ENCODE measurements around the gene PHB1.

PHB1 gene

DNA sequence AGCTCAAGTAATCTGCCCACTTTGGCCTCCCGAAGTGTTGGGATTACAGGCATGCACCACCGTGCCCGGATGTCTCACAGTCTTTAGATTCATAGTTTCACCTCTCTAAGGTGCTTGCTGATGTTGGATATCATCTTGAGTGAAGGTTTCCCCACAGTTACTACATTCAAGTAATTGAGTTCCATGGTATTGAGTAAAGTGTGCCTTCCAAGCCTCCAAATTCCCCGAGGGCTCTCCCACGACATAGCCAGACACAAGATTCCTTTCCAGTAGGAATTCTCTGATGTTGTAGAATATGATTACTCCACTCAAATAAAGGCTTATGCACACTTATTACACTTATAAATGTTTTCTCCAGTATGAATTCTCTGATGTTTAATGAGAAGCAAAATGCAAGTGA lies 36.4 kb downstream of the PHB1 start:
- TF ChIP-seq EP300 (IDR thresholded peaks at IDR 0.05; ENCODE audit: borderline replicate concordance), result no peak
- TF ChIP-seq YY1 (IDR thresholded peaks at IDR 0.05; ENCODE audit: low read depth), result no peak
- no peak for TF ChIP-seq RAD21 (IDR thresholded peaks at IDR 0.05; ENCODE audit: low read depth)
- TF ChIP-seq NFIC (IDR thresholded peaks at IDR 0.05), result no peak
- TF ChIP-seq, protein P1, sequence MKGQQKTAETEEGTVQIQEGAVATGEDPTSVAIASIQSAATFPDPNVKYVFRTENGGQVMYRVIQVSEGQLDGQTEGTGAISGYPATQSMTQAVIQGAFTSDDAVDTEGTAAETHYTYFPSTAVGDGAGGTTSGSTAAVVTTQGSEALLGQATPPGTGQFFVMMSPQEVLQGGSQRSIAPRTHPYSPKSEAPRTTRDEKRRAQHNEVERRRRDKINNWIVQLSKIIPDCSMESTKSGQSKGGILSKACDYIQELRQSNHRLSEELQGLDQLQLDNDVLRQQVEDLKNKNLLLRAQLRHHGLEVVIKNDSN (IDR thresholded peaks at IDR 0.05), result no peak
- TF ChIP-seq, protein P2, sequence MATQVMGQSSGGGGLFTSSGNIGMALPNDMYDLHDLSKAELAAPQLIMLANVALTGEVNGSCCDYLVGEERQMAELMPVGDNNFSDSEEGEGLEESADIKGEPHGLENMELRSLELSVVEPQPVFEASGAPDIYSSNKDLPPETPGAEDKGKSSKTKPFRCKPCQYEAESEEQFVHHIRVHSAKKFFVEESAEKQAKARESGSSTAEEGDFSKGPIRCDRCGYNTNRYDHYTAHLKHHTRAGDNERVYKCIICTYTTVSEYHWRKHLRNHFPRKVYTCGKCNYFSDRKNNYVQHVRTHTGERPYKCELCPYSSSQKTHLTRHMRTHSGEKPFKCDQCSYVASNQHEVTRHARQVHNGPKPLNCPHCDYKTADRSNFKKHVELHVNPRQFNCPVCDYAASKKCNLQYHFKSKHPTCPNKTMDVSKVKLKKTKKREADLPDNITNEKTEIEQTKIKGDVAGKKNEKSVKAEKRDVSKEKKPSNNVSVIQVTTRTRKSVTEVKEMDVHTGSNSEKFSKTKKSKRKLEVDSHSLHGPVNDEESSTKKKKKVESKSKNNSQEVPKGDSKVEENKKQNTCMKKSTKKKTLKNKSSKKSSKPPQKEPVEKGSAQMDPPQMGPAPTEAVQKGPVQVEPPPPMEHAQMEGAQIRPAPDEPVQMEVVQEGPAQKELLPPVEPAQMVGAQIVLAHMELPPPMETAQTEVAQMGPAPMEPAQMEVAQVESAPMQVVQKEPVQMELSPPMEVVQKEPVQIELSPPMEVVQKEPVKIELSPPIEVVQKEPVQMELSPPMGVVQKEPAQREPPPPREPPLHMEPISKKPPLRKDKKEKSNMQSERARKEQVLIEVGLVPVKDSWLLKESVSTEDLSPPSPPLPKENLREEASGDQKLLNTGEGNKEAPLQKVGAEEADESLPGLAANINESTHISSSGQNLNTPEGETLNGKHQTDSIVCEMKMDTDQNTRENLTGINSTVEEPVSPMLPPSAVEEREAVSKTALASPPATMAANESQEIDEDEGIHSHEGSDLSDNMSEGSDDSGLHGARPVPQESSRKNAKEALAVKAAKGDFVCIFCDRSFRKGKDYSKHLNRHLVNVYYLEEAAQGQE (IDR thresholded peaks at IDR 0.05; ENCODE audit: low read depth), result no peak
- TF ChIP-seq ZBTB7A (IDR thresholded peaks at IDR 0.05; ENCODE audit: low read depth), result no peak
- TF ChIP-seq EGR1 (IDR thresholded peaks at IDR 0.05), result no peak
- no peak for TF ChIP-seq TAF1 (IDR thresholded peaks at IDR 0.05; ENCODE audit: low read depth)
- no peak for TF ChIP-seq FOXM1 (IDR thresholded peaks at IDR 0.05; ENCODE audit: borderline replicate concordance, low read depth)
- TF ChIP-seq CREB1 (IDR thresholded peaks at IDR 0.05; ENCODE audit: low read depth), result no peak
- no peak for TF ChIP-seq TEAD4 (IDR thresholded peaks at IDR 0.05)
- TF ChIP-seq TCF12 (IDR thresholded peaks at IDR 0.05; ENCODE audit: low read depth), result no peak
- TF ChIP-seq CEBPB (IDR thresholded peaks at IDR 0.05), result no peak
- TF ChIP-seq, protein P3, sequence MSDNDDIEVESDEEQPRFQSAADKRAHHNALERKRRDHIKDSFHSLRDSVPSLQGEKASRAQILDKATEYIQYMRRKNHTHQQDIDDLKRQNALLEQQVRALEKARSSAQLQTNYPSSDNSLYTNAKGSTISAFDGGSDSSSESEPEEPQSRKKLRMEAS (IDR thresholded peaks at IDR 0.05), result no peak

DNA sequence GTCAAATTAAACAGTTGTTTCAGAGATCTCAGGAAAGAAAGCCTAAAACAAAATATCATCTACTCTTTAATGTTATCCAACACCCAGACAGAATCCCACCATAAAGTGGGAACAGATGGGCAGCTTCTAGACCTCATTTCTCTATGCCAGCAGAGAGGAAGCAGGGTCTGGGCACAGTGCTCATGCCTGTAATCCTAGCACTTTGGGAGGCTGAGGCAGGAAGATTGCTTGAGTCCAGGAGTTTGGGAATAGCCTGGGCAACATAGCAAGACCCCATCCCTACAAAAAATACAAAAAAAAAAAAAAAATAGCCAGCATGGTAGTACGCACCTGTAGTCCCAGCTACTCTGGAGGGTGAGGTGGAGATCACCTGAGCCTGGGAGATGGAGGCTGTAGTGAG lies 39.1 kb downstream of the PHB1 start:
- TF ChIP-seq TEAD4 (IDR thresholded peaks at IDR 0.05) (no peak), RAD21 (IDR thresholded peaks at IDR 0.05; ENCODE audit: low read depth) (no peak), EGR1 (IDR thresholded peaks at IDR 0.05) (no peak), FOXM1 (IDR thresholded peaks at IDR 0.05; ENCODE audit: borderline replicate concordance, low read depth) (no peak)

DNA sequence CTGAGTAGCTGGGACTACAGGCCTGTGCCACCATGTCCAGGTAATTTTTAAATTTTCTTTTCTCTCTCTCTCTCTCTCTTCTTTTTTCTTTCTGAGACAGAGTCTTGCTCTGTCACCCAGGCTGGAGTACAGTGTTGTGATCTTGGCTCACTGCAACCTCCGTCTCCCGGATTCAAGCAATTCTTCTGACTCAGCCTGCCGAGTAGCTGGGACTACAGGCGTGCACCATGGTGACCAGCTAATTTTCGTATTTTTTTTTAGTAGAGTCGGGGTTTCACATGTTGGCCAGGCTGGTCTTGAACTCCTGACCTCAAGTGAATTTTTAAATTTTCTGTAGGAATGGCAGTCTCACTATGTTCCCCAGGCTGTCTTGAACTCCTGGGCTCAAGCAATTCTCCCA lies 41.6 kb downstream of the PHB1 start:
- TF ChIP-seq RAD21 (IDR thresholded peaks at IDR 0.05; ENCODE audit: low read depth) (no peak), TAF1 (IDR thresholded peaks at IDR 0.05; ENCODE audit: low read depth) (no peak), TCF12 (IDR thresholded peaks at IDR 0.05; ENCODE audit: low read depth) (no peak), EP300 (IDR thresholded peaks at IDR 0.05; ENCODE audit: borderline replicate concordance) (no peak), ZBTB7A (IDR thresholded peaks at IDR 0.05; ENCODE audit: low read depth) (no peak), YY1 (IDR thresholded peaks at IDR 0.05; ENCODE audit: low read depth) (no peak), TEAD4 (IDR thresholded peaks at IDR 0.05) (no peak), CEBPB (IDR thresholded peaks at IDR 0.05) (no peak), EGR1 (IDR thresholded peaks at IDR 0.05) (no peak), FOXM1 (IDR thresholded peaks at IDR 0.05; ENCODE audit: borderline replicate concordance, low read depth) (no peak), NFIC (IDR thresholded peaks at IDR 0.05) (no peak), CREB1 (IDR thresholded peaks at IDR 0.05; ENCODE audit: low read depth) (no peak)
- TF ChIP-seq, protein P2 (IDR thresholded peaks at IDR 0.05; ENCODE audit: low read depth), result no peak
- TF ChIP-seq, protein P3 (IDR thresholded peaks at IDR 0.05), result no peak
- TF ChIP-seq, protein P1 (IDR thresholded peaks at IDR 0.05), result no peak

DNA sequence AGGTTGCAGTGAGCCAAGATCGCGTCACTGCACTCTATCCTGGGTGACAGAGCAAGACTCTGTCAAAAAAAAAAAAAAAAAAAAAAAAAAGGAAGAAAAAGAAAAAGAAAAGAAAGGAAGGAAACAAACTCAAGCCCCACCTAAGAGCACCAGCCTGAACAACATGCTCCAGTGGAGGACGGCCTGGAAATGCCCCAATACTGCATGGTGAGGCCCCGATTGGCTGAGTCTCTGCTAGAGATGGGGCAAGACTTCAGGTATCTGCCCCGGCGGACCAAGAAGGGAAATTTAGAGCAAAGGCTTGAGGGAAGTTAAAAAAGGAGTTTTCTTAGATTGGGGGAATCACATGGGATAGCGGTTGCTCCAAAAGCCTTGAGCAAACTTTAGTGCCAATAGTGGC lies 42.3 kb downstream of the PHB1 start:
- TF ChIP-seq YY1 (IDR thresholded peaks at IDR 0.05; ENCODE audit: low read depth), result no peak
- TF ChIP-seq TAF1 (IDR thresholded peaks at IDR 0.05; ENCODE audit: low read depth), result no peak
- no peak for TF ChIP-seq CEBPB (IDR thresholded peaks at IDR 0.05)
- no peak for TF ChIP-seq ZBTB7A (IDR thresholded peaks at IDR 0.05; ENCODE audit: low read depth)
- no peak for TF ChIP-seq TEAD4 (IDR thresholded peaks at IDR 0.05)
- no peak for TF ChIP-seq RAD21 (IDR thresholded peaks at IDR 0.05; ENCODE audit: low read depth)
- TF ChIP-seq, protein P2 (IDR thresholded peaks at IDR 0.05; ENCODE audit: low read depth), result no peak
- TF ChIP-seq, protein P3 (IDR thresholded peaks at IDR 0.05), result no peak

All from Ishikawa (cell line).